GM12872 (cell line): ENCODE results near the gene ZXDC.

Experiments
- TF ChIP-seq, protein P1 (sequence below): IDR thresholded peaks from 3 replicates; pipeline ENCODE4 v1.5.1; 2011; ENCODE audit warnings: low read depth, mild to moderate bottlenecking, low read length, moderate library complexity; ENCODE audit not compliant: insufficient read depth

ZXDC gene

DNA sequence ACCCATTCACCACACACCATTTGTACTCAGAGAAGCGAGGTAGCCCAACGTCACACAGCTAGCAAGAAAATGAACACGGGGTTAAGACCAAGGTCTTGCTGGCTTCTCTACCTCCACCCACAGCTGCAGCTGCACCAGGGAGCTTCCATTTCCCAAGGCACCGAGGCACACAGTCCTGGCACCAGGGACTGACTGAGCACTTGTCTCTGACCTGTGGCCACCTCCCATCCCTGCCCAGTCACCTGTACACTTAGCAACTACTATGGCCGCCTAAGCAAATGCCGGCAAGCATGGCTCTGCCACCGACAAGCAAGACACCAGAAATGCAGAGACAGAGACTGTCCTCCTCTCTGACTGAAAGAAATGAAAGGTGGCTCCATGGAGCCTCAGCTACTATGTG, 15.3 kb downstream of the ZXDC start:
- TF ChIP-seq, protein P1, sequence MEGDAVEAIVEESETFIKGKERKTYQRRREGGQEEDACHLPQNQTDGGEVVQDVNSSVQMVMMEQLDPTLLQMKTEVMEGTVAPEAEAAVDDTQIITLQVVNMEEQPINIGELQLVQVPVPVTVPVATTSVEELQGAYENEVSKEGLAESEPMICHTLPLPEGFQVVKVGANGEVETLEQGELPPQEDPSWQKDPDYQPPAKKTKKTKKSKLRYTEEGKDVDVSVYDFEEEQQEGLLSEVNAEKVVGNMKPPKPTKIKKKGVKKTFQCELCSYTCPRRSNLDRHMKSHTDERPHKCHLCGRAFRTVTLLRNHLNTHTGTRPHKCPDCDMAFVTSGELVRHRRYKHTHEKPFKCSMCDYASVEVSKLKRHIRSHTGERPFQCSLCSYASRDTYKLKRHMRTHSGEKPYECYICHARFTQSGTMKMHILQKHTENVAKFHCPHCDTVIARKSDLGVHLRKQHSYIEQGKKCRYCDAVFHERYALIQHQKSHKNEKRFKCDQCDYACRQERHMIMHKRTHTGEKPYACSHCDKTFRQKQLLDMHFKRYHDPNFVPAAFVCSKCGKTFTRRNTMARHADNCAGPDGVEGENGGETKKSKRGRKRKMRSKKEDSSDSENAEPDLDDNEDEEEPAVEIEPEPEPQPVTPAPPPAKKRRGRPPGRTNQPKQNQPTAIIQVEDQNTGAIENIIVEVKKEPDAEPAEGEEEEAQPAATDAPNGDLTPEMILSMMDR: no peak

DNA sequence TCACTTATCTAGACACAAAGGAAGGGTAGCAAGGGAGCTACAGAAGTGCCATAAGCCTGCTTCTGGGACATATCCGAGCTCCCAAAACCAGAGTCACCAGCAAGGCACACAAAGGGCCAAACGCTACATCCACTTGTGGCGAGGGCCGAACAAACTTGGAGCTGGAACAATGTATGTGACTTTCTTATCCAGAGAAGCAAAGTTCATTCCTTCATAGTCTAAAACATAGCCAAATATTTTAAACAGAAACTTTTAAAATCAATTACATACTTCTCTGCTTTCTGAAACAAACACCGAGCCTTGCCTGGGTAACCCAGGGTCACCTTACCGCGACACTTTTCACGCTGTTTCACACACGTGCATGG, 15.9 kb downstream of the ZXDC start:
- TF ChIP-seq, protein P1: no peak

DNA sequence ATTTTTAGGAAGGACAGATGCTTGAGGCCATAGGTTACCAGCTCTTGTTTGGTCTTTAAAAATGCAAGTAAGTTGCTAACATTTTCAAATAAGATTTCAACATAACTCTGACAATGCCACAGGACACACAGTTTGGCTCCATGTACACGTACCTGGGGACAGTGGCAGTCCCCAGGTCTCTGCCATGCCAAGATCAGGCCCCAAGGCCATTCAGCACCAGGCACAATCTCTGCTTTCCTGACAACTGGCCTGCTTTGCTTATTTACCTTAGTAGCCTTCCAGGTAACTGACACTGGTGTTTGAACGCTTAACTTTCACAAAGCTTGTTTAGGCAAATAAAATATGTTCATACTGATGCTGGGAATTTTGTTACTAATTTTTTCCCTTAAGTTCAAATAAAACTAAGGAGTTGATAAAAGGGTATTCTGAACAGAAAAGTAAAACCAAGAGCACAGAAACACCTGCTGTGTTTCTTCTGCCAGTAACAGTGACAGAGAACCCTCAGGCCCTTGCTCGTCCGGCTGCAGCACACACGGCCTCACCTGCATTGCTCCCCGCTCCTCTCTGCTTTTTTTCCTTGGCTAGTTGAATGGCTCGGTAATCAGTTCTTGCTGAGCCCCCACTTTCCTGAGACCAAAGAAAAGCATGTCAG, 16.5 kb downstream of the ZXDC start:
- TF ChIP-seq, protein P1: no peak

DNA sequence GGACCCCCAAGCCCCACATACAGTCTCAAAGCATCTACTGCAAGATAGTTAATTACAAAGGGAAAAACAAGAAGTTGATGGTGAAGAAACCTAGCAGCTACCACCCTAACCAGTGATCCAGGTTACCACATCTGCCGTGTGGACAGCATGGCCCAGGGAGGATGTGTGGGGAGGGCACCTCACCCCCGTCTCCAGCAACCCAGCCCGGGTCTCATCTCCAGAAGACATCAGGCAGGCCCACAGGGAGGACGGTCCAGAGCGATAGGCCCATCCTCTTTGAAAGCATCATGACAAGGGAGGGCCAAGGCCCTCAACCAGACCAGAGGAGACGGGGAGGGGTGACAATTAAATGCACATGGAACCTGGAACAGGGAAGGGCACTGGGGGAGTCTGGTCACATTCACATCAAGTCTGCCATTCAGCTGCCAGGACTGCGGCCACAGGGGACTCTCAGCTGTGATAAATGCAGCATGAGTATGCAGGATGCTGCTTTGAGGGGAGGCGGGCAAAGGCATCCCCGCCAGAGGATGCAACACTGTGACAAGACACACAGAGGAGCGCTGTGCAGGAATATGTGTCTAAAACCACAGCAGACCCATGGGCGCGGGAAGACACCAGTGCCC, 18.8 kb downstream of the ZXDC start:
- TF ChIP-seq, protein P1: no peak

DNA sequence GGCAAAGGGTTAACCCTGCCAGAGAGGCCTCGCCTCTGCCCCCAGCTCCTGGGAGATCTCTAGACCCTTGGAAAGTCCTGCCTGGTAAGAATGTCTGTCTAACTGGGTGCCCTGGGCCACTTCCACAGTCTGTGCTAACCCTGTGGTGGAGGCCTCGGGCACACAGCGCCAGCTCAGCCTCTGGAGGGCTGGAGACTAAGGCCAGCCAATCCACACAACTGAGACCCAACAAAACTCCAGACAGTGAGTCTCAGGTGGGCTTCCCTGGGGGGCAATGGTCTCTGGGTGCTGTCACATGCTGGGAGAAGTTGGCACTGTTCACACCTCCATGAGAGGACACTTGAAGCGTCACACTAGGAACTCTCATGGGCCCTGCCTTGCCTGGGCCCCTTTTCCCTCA, 19.5 kb downstream of the ZXDC start:
- TF ChIP-seq, protein P1: no peak

DNA sequence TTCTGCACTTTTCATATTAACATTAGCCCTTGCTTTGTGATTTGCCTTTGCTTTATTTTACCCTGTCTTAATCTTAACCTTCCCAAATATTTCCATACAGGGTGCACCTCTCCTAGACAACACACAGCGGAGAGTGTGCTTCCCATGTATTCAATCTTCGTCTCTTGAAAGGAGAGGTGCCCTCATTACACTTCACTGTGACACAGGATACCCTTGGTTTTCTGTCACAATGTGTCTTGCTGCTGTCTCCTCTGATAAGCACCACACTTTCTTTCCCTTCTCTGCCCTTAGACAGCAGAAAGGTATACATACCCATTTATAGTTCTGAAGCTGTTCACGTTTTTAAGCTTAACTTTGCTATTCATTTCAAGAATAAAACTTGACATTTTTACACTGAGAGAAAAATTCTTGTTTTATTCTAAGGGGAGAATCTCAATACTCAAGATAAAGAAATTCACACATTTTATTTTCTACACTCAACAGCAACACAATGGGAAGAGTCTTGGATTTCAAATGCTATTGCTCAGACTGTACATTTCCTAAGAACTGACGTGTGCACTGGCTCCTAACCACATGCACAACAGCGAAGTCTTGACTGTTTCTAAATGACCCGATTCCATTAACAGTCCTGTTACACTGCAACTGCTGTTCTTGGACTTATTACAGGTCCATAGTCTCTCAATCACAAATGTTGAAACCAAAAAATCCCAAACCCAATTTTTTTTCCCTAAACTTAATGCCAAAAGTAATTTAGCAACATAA, 21.1 kb downstream of the ZXDC start:
- TF ChIP-seq, protein P1: no peak

DNA sequence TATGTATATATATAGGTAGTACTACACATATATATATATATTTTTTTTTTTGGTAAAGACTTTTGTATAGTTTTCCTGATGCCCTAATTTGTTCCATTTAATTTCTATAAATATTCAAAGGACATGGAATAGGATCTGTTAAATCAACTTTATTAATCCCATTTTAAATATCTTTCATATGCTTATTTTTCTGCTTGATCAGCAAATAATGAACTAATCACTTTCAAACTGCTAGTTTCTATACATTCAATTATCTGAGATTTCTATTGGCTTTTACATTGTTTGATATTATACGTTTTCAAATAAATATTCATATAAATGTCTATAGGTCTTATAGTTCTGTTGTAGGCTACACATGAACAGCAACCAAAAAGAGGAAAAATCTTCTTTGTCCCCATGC, 21.7 kb downstream of the ZXDC start:
- TF ChIP-seq, protein P1: no peak
